MM.1S (cell line): ENCODE data around the gene SLX9.

Experiments used
- DNase-seq: peaks from one replicate; pipeline ENCODE4 v3.0.0-alpha.2; 2015
- H2AFZ ChIP-seq: fragments of 300-600 bp; sonication (generic); 2 replicates; pipeline ENCODE4 v1.6.0; 2016; ENCODE audit warnings: antibody characterized with exemption, low read length
- H3F3A ChIP-seq: fragments of 300-600 bp; sonication (generic); 2 replicates; pipeline ENCODE4 v1.6.1; 2016; ENCODE audit warnings: mild to moderate bottlenecking, antibody characterized with exemption, low read length, moderate library complexity, mixed read lengths; ENCODE audit not compliant: insufficient read depth
- H3K27ac ChIP-seq: fragments of 300-600 bp; sonication (generic); 2 replicates; pipeline ENCODE4 v1.5.1; 2016; ENCODE audit warnings: mild to moderate bottlenecking, low read length
- H3K27me3 ChIP-seq: fragments of 300-600 bp; sonication (generic); replicated peaks from 2 replicates; pipeline ENCODE4 v1.6.0; 2016; ENCODE audit warnings: low read length; ENCODE audit not compliant: insufficient read depth
- H3K36me3 ChIP-seq: fragments of 300-600 bp; sonication (generic); replicated peaks from 2 replicates; pipeline ENCODE4 v1.6.1; 2016; ENCODE audit warnings: mild to moderate bottlenecking, low read length, mixed read lengths; ENCODE audit not compliant: insufficient read depth
- H3K4me1 ChIP-seq: fragments of 300-600 bp; sonication (generic); 2 replicates; pipeline ENCODE4 v1.6.1; 2016; ENCODE audit warnings: low read length, mixed read lengths
- H3K4me2 ChIP-seq: fragments of 300-600 bp; sonication (generic); 2 replicates; pipeline ENCODE4 v1.6.0; 2016; ENCODE audit warnings: low read depth, low read length
- H3K4me3 ChIP-seq: fragments of 300-600 bp; sonication (generic); 2 replicates; pipeline ENCODE4 v1.5.1; 2016; ENCODE audit warnings: low read length, mixed read lengths
- H3K79me2 ChIP-seq: fragments of 300-600 bp; sonication (generic); 2 replicates; pipeline ENCODE4 v1.6.1; 2016; ENCODE audit warnings: mixed run types, low read length, mixed read lengths
- H3K9ac ChIP-seq: fragments of 300-600 bp; sonication (generic); 2 replicates; pipeline ENCODE4 v1.6.1; 2016; ENCODE audit warnings: low read length, mixed read lengths
- H3K9me2 ChIP-seq: fragments of 300-600 bp; sonication (generic); replicated peaks from 2 replicates; pipeline ENCODE4 v1.6.1; 2016; ENCODE audit warnings: mild to moderate bottlenecking, low read length, mixed read lengths; ENCODE audit not compliant: insufficient read depth
- H3K9me3 ChIP-seq: fragments of 300-600 bp; sonication (generic); replicated peaks from 2 replicates; pipeline ENCODE4 v1.6.1; 2016; ENCODE audit warnings: mild to moderate bottlenecking, low read length, mixed read lengths; ENCODE audit not compliant: insufficient read depth
- H4K20me1 ChIP-seq: fragments of 300-600 bp; sonication (generic); 2 replicates; pipeline ENCODE4 v1.6.1; 2016; ENCODE audit warnings: mild to moderate bottlenecking, low read length, moderate library complexity, mixed read lengths; ENCODE audit not compliant: insufficient read depth
- EZH2 ChIP-seq: fragments of 300-600 bp; sonication (generic); optimal IDR thresholded peaks from 2 replicates; pipeline ENCODE3; 2017; ENCODE audit warnings: low read depth, mild to moderate bottlenecking, antibody characterized with exemption, low read length, mixed read lengths
- EZH2phosphoT487 ChIP-seq: fragments of 300-600 bp; sonication (generic); IDR thresholded peaks from 2 replicates; pipeline ENCODE4 v1.6.1; 2018; ENCODE audit warnings: antibody characterized with exemption, low read length
- TF ChIP-seq, protein P1 (sequence below): fragments of 300-600 bp; sonication (generic); IDR thresholded peaks from 2 replicates; pipeline ENCODE4 v1.5.1; 2016; ENCODE audit warnings: antibody characterized with exemption, low read length, mixed read lengths

SLX9 gene

DNA sequence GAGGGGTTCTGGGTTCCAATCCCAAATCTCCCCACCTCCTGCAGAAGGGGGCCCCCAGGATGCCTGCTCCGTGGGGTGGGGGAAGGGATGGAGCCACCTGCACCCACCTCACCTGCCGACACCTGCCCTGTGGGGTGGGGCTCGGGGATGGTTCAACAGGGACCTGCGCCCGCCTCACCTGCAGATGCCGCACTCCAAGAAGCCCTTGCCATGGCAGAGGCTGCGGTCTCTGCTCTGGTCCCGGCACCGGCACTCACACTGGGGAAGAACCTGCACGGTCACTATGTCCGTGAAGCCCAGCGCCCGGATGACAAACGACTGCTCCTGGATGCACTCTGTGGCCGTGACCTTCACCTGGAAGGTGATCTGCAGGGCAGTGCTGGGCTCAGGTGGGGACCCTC, 48.2 kb upstream of the SLX9 start:
- Histone ChIP-seq H3K4me3 (no peak overlapping the region), H3K4me2 (no peak overlapping the region), H3F3A (no peaks in the 10 kb centered on the region), H3K9ac (no peak overlapping the region), H3K4me1 (no peaks in the 10 kb centered on the region), H3K27ac (no peak overlapping the region), H3K9me2 (no peaks in the 10 kb centered on the region), H3K27me3 (peaks cover 96% of the 10 kb centered on the region), H3K9me3 (no peaks in the 10 kb centered on the region), H4K20me1 (no peaks in the 10 kb centered on the region), H3K36me3 (no peaks in the 10 kb centered on the region), H3K79me2 (no peaks in the 10 kb centered on the region), H2AFZ (no peak overlapping the region)
- TF ChIP-seq, protein P1, sequence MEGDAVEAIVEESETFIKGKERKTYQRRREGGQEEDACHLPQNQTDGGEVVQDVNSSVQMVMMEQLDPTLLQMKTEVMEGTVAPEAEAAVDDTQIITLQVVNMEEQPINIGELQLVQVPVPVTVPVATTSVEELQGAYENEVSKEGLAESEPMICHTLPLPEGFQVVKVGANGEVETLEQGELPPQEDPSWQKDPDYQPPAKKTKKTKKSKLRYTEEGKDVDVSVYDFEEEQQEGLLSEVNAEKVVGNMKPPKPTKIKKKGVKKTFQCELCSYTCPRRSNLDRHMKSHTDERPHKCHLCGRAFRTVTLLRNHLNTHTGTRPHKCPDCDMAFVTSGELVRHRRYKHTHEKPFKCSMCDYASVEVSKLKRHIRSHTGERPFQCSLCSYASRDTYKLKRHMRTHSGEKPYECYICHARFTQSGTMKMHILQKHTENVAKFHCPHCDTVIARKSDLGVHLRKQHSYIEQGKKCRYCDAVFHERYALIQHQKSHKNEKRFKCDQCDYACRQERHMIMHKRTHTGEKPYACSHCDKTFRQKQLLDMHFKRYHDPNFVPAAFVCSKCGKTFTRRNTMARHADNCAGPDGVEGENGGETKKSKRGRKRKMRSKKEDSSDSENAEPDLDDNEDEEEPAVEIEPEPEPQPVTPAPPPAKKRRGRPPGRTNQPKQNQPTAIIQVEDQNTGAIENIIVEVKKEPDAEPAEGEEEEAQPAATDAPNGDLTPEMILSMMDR: no peak
- TF ChIP-seq EZH2: no peak
- no peak for TF ChIP-seq EZH2phosphoT487
- DNase-seq: no peak

DNA sequence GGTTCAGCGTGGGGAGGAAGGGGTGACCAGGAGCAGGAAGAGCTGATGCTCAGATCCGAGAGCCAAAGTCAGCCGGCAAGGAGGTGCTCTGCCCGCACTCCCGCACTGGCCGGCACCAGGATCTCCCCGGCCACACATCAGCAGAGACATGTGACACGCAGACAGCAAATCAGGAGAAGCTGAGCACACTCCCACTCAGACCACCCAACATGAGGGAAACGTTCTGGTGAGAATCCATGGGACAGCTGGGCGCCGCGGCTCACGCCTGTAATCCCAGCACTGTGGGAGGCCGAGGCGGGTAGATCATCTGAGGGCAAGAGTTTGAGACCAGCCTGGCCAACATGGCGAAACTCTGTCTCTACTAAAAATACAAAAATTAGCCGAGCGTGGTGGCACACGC, 47.7 kb upstream of the SLX9 start:
- no peak for TF ChIP-seq EZH2
- no peak for TF ChIP-seq EZH2phosphoT487
- TF ChIP-seq, protein P1: no peak
- H3K9me2 ChIP-seq: no peaks in the 10 kb centered on the region
- H3K36me3 ChIP-seq: no peaks in the 10 kb centered on the region
- no peaks in the 10 kb centered on the region for H3K79me2 ChIP-seq
- H3K9me3 ChIP-seq: no peaks in the 10 kb centered on the region
- peaks cover 96% of the 10 kb centered on the region for H3K27me3 ChIP-seq
- no peak overlapping the region for H3K9ac ChIP-seq
- no peaks in the 10 kb centered on the region for H3F3A ChIP-seq
- H3K4me2 ChIP-seq: no peak overlapping the region
- H2AFZ ChIP-seq: no peak overlapping the region
- DNase-seq: no peak
- no peak overlapping the region for H3K4me3 ChIP-seq
- H3K27ac ChIP-seq: no peak overlapping the region
- no peaks in the 10 kb centered on the region for H3K4me1 ChIP-seq
- no peaks in the 10 kb centered on the region for H4K20me1 ChIP-seq

DNA sequence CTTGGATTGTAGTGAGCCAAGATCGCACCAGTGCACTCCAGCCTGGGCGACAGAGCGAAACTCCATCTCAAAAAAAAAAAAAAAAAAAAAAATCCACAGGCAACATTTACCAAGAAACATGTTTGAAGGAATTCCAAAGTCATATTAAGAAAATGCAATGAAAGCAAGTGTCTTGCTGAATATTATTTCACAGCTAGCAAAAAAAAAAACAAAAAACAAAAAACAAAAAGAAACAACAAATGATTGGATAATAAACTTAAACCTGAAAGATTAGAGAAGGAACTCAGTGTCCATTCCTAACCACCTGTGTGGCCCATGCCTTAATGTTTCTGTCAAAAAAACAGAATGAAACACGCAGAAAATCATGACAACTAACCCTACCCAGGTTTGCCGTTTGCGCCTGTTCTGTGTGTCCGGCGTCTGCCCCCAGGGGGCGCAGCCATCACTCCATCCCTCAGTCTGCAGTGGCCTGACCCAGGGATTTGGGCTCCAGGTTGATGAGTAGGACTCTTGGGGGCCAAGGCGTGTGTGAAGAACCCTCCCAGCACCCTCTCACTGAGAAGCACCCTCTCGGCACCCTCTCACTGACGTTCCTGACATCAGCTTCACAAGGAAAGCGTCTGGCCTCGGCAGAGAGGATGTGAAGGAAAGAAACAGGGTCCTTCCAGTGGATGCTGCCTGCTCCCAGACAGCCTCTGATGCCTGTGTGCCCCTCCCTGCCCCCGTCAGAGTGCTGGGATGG, 47.1 kb upstream of the SLX9 start:
- DNase-seq: peak; percentile 56
- Histone ChIP-seq H3K4me1 (no peaks in the 10 kb centered on the region), H3F3A (no peaks in the 10 kb centered on the region), H2AFZ (no peak overlapping the region), H3K79me2 (no peaks in the 10 kb centered on the region), H3K4me2 (no peak overlapping the region), H3K27ac (no peak overlapping the region), H3K27me3 (peaks cover 96% of the 10 kb centered on the region), H3K9me3 (no peaks in the 10 kb centered on the region), H3K9ac (no peak overlapping the region), H3K9me2 (no peaks in the 10 kb centered on the region), H3K4me3 (no peak overlapping the region), H4K20me1 (no peaks in the 10 kb centered on the region), H3K36me3 (no peaks in the 10 kb centered on the region)
- no peak for TF ChIP-seq EZH2
- no peak for TF ChIP-seq EZH2phosphoT487
- TF ChIP-seq, protein P1: peak; percentile 98
